A549 (cell line): ENCODE data around the gene HDHD2. TPM values are rescaled to one million over a fixed set of nuclear protein-coding genes. Genes with fewer than 3 reads are reported as not detected.

ENCODE experiments used
- ATAC-seq, 2 experiments: fragments of 200-7000 bp in 1 of 2; fragments of >200 bp in 1 of 2; cut with Nextera tagmentation in 1 of 2; cut with Tn5 transposase in 1 of 2; 3 replicates each; pipeline versions ENCODE4 v1.8.0 to v1.9.1; 2018 to 2020; ENCODE audit warnings: mild to moderate bottlenecking in 1 of 2, moderate library complexity in 1 of 2
- CTCF ChIA-PET: fragments of 300-600 bp; sonication (Branson Sonifier 250); formaldehyde crosslinking; extraction: SDS; loops from one replicate; lab custom pipeline; 2021; ENCODE audit warnings: antibody characterized with exemption, inconsistent platforms; lab: Yijun Ruan, JAX
- POLR2A ChIA-PET: fragments of 350-600 bp; formaldehyde crosslinking; extraction: SDS; loops from one replicate; lab custom pipeline; 2021; ENCODE audit warnings: antibody characterized with exemption, inconsistent platforms; lab: Yijun Ruan, JAX
- DNase-seq, 2 experiments: peaks; one replicate each; pipeline versions ENCODE4 v3.0.0 to v3.0.0-alpha.2; 2011 to 2016; ENCODE audit warnings: low read depth in 1 of 2, low spot score in 1 of 2
- FAIRE-seq: peaks from 2 replicates; lab custom pipeline; 2011; peaks lifted over from hg19 to GRCh38; lab: Jason Lieb, UNC
- H3K27ac ChIP-seq, 2 experiments: fragments of >200 bp; sonication (Bioruptor Twin); formaldehyde crosslinking; 3 replicates each; pipeline ENCODE4 v1.5.1; 2016 to 2017
- H3K4me1 ChIP-seq: fragments of >200 bp; sonication (Bioruptor Twin); formaldehyde crosslinking; 3 replicates; pipeline ENCODE4 v1.6.1; 2016
- H3K4me2 ChIP-seq: fragments of >200 bp; sonication (Bioruptor Twin); formaldehyde crosslinking; 3 replicates; pipeline ENCODE4 v1.6.1; 2016
- H3K4me3 ChIP-seq: fragments of >200 bp; sonication (Bioruptor Twin); formaldehyde crosslinking; 3 replicates; pipeline ENCODE4 v1.5.1; 2016
- H3K9me3 ChIP-seq: fragments of >200 bp; sonication (Bioruptor Twin); formaldehyde crosslinking; 3 replicates; pipeline ENCODE4 v1.6.1; 2016
- ATOH8 ChIP-seq: fragments of 250-450 bp; sonication (Bioruptor Pico); IDR thresholded peaks from 2 replicates; pipeline ENCODE4 v1.5.0; 2020; ENCODE audit warnings: low read depth, mild to moderate bottlenecking, moderate library complexity
- CBX2 ChIP-seq: fragments of 200-600 bp; sonication (generic); IDR thresholded peaks from 2 replicates; pipeline ENCODE4 v1.6.1; 2016; ENCODE audit warnings: low read depth, mild to moderate bottlenecking, borderline replicate concordance
- EHMT2 ChIP-seq: fragments of 200-600 bp; sonication (generic); IDR thresholded peaks from 2 replicates; pipeline ENCODE4 v1.6.1; 2016; ENCODE audit warnings: antibody characterized with exemption, low read depth, mild to moderate bottlenecking, moderate library complexity
- HDAC2 ChIP-seq: fragments of 200-600 bp; sonication (generic); IDR thresholded peaks from 2 replicates; pipeline ENCODE4 v1.6.1; 2016
- HOXA7 ChIP-seq: fragments of 250-450 bp; sonication (Bioruptor Pico); IDR thresholded peaks from 2 replicates; pipeline ENCODE4 v1.5.0; 2020; ENCODE audit warnings: mild to moderate bottlenecking, moderate library complexity
- JUN ChIP-seq, 2 experiments: fragments of >200 bp; sonication (Bioruptor Twin); formaldehyde crosslinking; IDR thresholded peaks; 2 replicates in 1 of 2; 3 replicates in 1 of 2; pipeline ENCODE4 v1.6.1; 2016 to 2017
- JUNB ChIP-seq: fragments of >200 bp; sonication (Bioruptor Twin); formaldehyde crosslinking; IDR thresholded peaks from 2 replicates; pipeline ENCODE4 v1.6.1; 2016
- MAZ ChIP-seq: fragments of 150-350 bp; IDR thresholded peaks from 2 replicates; pipeline ENCODE4 v1.6.1; 2014; ENCODE audit warnings: antibody characterized with exemption, low read depth, low read length, borderline replicate concordance
- POLR2A ChIP-seq: IDR thresholded peaks from 2 replicates; pipeline ENCODE4 v1.6.1; 2012; ENCODE audit warnings: mild to moderate bottlenecking, low read length
- REST ChIP-seq: fragments of 200-600 bp; sonication (generic); IDR thresholded peaks from 2 replicates; pipeline ENCODE4 v1.6.1; 2016; ENCODE audit warnings: antibody characterized with exemption, mild to moderate bottlenecking, moderate library complexity
- TP53 ChIP-seq: fragments of 250-450 bp; sonication (Bioruptor Pico); IDR thresholded peaks from 2 replicates; pipeline ENCODE4 v1.5.0; 2021; ENCODE audit warnings: mild to moderate bottlenecking, moderate library complexity
- WGBS: methylation state at CpG from one replicate; pipeline ENCODE4 v1.1.6; 2017; ENCODE audit errors: missing lambda C conversion rate; 5-methylcytosine and 5-hydroxymethylcytosine counted together
- polyA plus RNA-seq, 4 experiments: library from polyadenylated mRNA; depleted of rRNA in 3 of 4; stranded (reverse); fragments of >200 nt; fragmentation: RNase III in 1 of 4; extraction: RNeasy Plus Mini Kit Qiagen cat#74134 plus additional on column Dnase treatment in 1 of 4; gene quantifications; 2 replicates in 3 of 4; 3 replicates in 1 of 4; pipeline ENCODE4 v1.2.3, GENCODE V29; 2011 to 2017
- small RNA-seq, 6 experiments: library from RNA; depleted of rRNA; stranded (forward); fragments of <200 nt; gene quantifications; one replicate each; pipeline ENCODE3, GENCODE V24; 2012
- TF ChIP-seq, protein P1 (sequence below): fragments of >200 bp; sonication (Bioruptor Twin); formaldehyde crosslinking; IDR thresholded peaks from 3 replicates; pipeline ENCODE4 v1.6.1; 2016
- TF ChIP-seq, protein P2 (sequence below): fragments of 450-650 bp; IDR thresholded peaks from 2 replicates; pipeline ENCODE4 v1.6.1; 2014; ENCODE audit warnings: antibody characterized with exemption
- TF ChIP-seq, protein P3 (sequence below): fragments of 250-450 bp; sonication (Bioruptor Pico); IDR thresholded peaks from 2 replicates; pipeline ENCODE4 v1.5.0; 2021; ENCODE audit warnings: mild to moderate bottlenecking, moderate library complexity, borderline replicate concordance

HDHD2 gene
- polyA plus RNA-seq, 2 of the 4 experiments (the other 2 are of a cell fraction) = 12.0 to 16.1 TPM

DNA sequence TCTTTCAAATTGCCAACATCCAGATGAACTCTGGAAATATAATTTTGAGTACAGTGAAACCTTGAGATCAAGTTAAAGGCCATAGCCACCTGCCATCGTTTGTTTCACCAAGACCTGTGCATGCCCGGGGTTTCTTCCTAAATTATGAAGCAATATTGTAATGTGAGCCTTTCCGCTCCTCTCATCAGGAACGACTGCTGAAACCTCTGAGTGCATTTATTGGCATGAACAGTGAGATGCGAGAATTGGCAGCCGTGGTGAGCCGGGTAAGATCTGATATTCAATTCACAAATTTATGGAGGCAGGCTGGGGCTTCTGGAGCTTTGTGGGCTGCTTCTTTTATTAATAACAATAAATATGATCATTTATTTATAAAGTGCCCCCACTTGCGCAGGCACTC lies 87.2 kb downstream of the HDHD2 start:
- POLR2A ChIA-PET = no interaction called here
- no peaks in the 10 kb centered on the region for H3K4me1 ChIP-seq
- H3K27ac ChIP-seq = no peak overlapping the region
- FAIRE-seq (no peak), ATAC-seq (no peak), DNase-seq (no peak)
- H3K4me2 ChIP-seq = no peak overlapping the region
- H3K9me3 ChIP-seq = no peaks in the 10 kb centered on the region
- CTCF ChIA-PET = no interaction called here
- WGBS = 73% methylated on average over 8 of the region's 8 CpGs
- no peak overlapping the region for H3K4me3 ChIP-seq
- no peak for TF ChIP-seq TP53
- TF ChIP-seq MAZ = no peak
- no peak for TF ChIP-seq JUNB
- TF ChIP-seq, protein P1, sequence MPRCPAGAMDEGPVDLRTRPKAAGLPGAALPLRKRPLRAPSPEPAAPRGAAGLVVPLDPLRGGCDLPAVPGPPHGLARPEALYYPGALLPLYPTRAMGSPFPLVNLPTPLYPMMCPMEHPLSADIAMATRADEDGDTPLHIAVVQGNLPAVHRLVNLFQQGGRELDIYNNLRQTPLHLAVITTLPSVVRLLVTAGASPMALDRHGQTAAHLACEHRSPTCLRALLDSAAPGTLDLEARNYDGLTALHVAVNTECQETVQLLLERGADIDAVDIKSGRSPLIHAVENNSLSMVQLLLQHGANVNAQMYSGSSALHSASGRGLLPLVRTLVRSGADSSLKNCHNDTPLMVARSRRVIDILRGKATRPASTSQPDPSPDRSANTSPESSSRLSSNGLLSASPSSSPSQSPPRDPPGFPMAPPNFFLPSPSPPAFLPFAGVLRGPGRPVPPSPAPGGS = no peak
- no peak for TF ChIP-seq HDAC2
- TF ChIP-seq, protein P2, sequence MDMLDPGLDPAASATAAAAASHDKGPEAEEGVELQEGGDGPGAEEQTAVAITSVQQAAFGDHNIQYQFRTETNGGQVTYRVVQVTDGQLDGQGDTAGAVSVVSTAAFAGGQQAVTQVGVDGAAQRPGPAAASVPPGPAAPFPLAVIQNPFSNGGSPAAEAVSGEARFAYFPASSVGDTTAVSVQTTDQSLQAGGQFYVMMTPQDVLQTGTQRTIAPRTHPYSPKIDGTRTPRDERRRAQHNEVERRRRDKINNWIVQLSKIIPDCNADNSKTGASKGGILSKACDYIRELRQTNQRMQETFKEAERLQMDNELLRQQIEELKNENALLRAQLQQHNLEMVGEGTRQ = no peak
- TF ChIP-seq, protein P3, sequence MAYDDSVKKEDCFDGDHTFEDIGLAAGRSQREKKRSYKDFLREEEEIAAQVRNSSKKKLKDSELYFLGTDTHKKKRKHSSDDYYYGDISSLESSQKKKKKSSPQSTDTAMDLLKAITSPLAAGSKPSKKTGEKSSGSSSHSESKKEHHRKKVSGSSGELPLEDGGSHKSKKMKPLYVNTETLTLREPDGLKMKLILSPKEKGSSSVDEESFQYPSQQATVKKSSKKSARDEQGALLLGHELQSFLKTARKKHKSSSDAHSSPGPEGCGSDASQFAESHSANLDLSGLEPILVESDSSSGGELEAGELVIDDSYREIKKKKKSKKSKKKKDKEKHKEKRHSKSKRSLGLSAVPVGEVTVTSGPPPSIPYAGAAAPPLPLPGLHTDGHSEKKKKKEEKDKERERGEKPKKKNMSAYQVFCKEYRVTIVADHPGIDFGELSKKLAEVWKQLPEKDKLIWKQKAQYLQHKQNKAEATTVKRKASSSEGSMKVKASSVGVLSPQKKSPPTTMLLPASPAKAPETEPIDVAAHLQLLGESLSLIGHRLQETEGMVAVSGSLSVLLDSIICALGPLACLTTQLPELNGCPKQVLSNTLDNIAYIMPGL = no peak
- no peak for TF ChIP-seq CBX2
- TF ChIP-seq ATOH8 (CRISPR knock-in tag) = no peak
- no peak for TF ChIP-seq POLR2A
- TF ChIP-seq HOXA7 (CRISPR knock-in tag) = no peak

- WGBS = 35% methylated on average over 2 of the region's 2 CpGs
- no peaks in the 10 kb centered on the region for H3K9me3 ChIP-seq
- ChIA-PET CTCF (no interaction called here), POLR2A (no interaction called here)
- H3K4me2 ChIP-seq = no peak overlapping the region
- H3K27ac ChIP-seq = no peak overlapping the region
- H3K4me1 ChIP-seq = no peaks in the 10 kb centered on the region
- FAIRE-seq (no peak), DNase-seq (no peak), ATAC-seq (no peak)
- no peak overlapping the region for H3K4me3 ChIP-seq
- no peak for TF ChIP-seq JUN (IDR thresholded peaks at IDR 0.05)
- no peak for TF ChIP-seq REST
- no peak for TF ChIP-seq EHMT2
Observed at GRCh38 chr18:47062471-47062870, 87.8 kb downstream of the HDHD2 start.

Small RNA genes within 50 kb of the gene (small RNA-seq; reads per million reads assigned to genes)
- gene AC012254.4 = 0 reads per million in 6 experiments

Other genes starting within 250 kb of the HDHD2 start
- gene PIAS2, start 233.0 kb downstream of the HDHD2 start, polyA plus RNA-seq (2011; rRNA removed) = 6.7 and 8.1 TPM in 2 replicates
- gene PIAS2, start 233.0 kb downstream of the HDHD2 start, polyA plus RNA-seq (2017; fragmentation: RNase III; extraction: RNeasy Plus Mini Kit Qiagen cat#74134 plus additional on column Dnase treatment) = 6.6 to 7.0 TPM (median 6.8 TPM) in 3 replicates
- gene KATNAL2, start 232.9 kb downstream of the HDHD2 start, polyA plus RNA-seq (2011; rRNA removed) = 3.1 and 5.4 TPM in 2 replicates
- gene KATNAL2, start 232.9 kb downstream of the HDHD2 start, polyA plus RNA-seq (2017; fragmentation: RNase III; extraction: RNeasy Plus Mini Kit Qiagen cat#74134 plus additional on column Dnase treatment) = 4.0 to 4.2 TPM (median 4.0 TPM) in 3 replicates
- not detected in 2 replicates for gene ELOA2, start 114.9 kb downstream of the HDHD2 start, polyA plus RNA-seq (2011; rRNA removed)
- gene ELOA2, start 114.9 kb downstream of the HDHD2 start, polyA plus RNA-seq (2017; fragmentation: RNase III; extraction: RNeasy Plus Mini Kit Qiagen cat#74134 plus additional on column Dnase treatment) = not detected in 3 replicates
- gene IER3IP1, start 25.9 kb upstream of the HDHD2 start, polyA plus RNA-seq (2011; rRNA removed) = 15.8 and 24.5 TPM in 2 replicates
- 25.1 to 29.0 TPM (median 28.0 TPM) in 3 replicates for gene IER3IP1, start 25.9 kb upstream of the HDHD2 start, polyA plus RNA-seq (2017; fragmentation: RNase III; extraction: RNeasy Plus Mini Kit Qiagen cat#74134 plus additional on column Dnase treatment)
- not detected in 2 replicates for gene SKOR2, start 101.2 kb upstream of the HDHD2 start, polyA plus RNA-seq (2011; rRNA removed)
- gene SKOR2, start 101.2 kb upstream of the HDHD2 start, polyA plus RNA-seq (2017; fragmentation: RNase III; extraction: RNeasy Plus Mini Kit Qiagen cat#74134 plus additional on column Dnase treatment) = not detected in 3 replicates